Activated T-cell treated with anti-CD3 and anti-CD28 coated beads, Interleukin-2, amount 50 U/mL, for 4 hours (primary cell): Measurements from ENCODE around the gene CKMT2. TPM values are rescaled to one million over a fixed set of nuclear protein-coding genes. Genes with fewer than 3 reads are reported as not detected.
"Not testable (repeated sequence)": the region's sequence is repeated elsewhere in the genome, so short reads cannot be mapped to it uniquely, and the experiment has no call there.

Experiments
- ATAC-seq, 2 donors: fragments of 200-7000 bp; cut with Tn5 transposase; one replicate each; pipeline ENCODE4 v1.10.0; 2021
- DNase-seq: peaks from one replicate; pipeline ENCODE4 v3.0.0-alpha.2; 2020
- H3K27me3 Mint-ChIP-seq: one replicate; pipeline ENCODE4 v1.8.0; 2021; ENCODE audit warnings: low read depth, mixed read lengths
- H3K36me3 Mint-ChIP-seq: one replicate; pipeline ENCODE4 v1.8.0; 2022; ENCODE audit warnings: mixed read lengths; ENCODE audit not compliant: insufficient read depth
- H3K4me1 Mint-ChIP-seq: one replicate; pipeline ENCODE4 v1.8.0; 2021; ENCODE audit warnings: low read depth, mixed read lengths
- H3K4me3 Mint-ChIP-seq: one replicate; pipeline ENCODE4 v1.8.0; 2021; ENCODE audit warnings: mild to moderate bottlenecking, moderate library complexity, mixed read lengths
- H3K9me3 Mint-ChIP-seq: one replicate; pipeline ENCODE4 v1.8.0; 2021; ENCODE audit warnings: mixed read lengths
- total RNA-seq, 3 donors: library from RNA; stranded (reverse); gene quantifications; one replicate each; pipeline ENCODE4 v1.2.1, GENCODE V29; 2021

Gene CKMT2
- total RNA-seq, 3 donors from 2014 or later = not detected

DNA sequence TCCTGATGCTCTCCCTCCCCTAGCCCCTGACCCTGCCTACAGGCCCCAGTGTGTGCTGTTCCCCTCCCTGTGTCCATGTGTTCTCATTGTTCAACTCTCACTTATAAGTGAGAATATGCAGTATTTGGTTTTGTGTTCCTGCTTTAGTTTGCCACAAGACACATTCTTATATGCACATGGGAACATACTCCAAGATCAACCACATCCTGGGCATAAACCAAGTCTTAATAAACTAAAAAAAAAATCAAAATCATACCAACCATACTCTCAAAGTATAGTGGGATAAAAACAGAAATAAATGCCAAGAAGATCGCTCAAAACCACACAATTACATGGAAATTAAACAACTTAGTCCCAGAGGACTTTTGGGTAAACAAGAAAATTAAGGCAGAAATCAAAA, 57.0 kb downstream of the CKMT2 start:
- Mint-ChIP-seq H3K27me3 (no peaks in the 10 kb centered on the region), H3K4me1 (peaks cover 55% of the 10 kb centered on the region), H3K36me3 (peaks cover 25% of the 10 kb centered on the region), H3K9me3 (peaks cover 17% of the 10 kb centered on the region), H3K4me3 (no peak overlapping the region)
- DNase-seq (no peak), ATAC-seq (no peak)

DNA sequence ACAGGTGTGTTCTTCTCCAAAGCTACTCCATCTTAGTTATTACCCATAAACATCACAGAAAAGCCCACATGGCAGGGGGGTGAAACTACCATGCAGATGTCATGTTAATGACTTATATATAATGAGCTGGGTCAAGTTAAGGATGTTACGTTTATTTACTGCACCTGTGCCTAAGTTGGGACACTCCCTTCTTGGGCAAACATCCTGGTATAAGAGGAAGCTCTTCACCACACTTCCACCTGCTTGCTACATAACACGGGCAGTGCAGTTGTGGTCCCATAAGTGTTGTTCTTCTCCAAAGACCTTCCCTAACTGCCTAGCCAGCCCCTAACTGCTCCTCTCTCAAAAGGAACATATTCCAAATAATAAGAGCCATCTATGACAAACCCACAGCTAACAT, 59.0 kb downstream of the CKMT2 start:
- DNase-seq (no peak), ATAC-seq (no peak)
- H3K4me1 Mint-ChIP-seq = peaks cover 46% of the 10 kb centered on the region
- peaks cover 16% of the 10 kb centered on the region for H3K36me3 Mint-ChIP-seq
- peaks cover 17% of the 10 kb centered on the region for H3K9me3 Mint-ChIP-seq
- no peaks in the 10 kb centered on the region for H3K27me3 Mint-ChIP-seq
- H3K4me3 Mint-ChIP-seq = no peak overlapping the region

DNA sequence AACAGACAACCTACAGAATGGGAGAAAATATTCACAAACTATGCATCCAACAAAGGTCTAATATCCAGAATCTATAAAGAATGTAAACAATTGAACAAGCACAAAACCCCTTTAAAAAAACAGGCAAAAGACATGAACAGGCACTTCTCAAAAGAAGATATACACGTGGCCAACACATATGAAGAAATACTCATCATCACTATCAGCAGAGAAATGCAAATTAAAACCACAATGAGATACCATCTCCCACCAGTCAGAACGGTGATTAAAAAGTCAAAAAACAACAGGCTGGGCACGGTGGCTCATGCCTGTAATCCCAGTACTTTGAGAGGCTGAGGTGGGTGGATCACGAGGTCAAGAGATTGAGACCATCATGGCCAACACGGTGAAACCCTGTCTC, 60.9 kb downstream of the CKMT2 start:
- not testable (repeated sequence) for H3K4me3 Mint-ChIP-seq, DNase-seq, H3K27me3 Mint-ChIP-seq
- Mint-ChIP-seq H3K36me3 (peaks cover 21% of the 10 kb centered on the region), H3K4me1 (peaks cover 48% of the 10 kb centered on the region), H3K9me3 (peaks cover 17% of the 10 kb centered on the region)
- peak; percentile 34 to 48 for ATAC-seq

DNA sequence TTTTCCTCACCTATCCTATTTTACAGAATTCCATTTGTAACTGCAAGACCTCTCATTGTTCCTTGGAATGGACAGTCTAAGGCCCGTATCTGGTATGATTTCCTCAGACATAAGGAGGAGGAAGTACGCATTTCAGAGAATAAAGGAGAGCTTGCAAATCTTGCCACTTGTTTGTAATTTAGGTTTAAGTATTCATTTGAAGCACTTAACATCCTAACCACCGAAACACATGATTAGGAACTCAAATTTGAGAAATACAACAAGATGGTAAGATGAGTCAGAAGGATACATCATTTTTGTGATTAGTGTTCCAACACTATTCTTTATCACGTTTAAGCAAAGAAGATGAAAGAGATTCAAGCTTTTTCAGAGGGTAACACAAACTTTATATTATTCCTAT, 64.4 kb downstream of the CKMT2 start:
- Mint-ChIP-seq H3K4me3 (no peak overlapping the region), H3K4me1 (peaks cover 47% of the 10 kb centered on the region), H3K9me3 (peaks cover 11% of the 10 kb centered on the region), H3K36me3 (peaks cover 13% of the 10 kb centered on the region), H3K27me3 (no peaks in the 10 kb centered on the region)
- ATAC-seq (no peak), DNase-seq (no peak)

DNA sequence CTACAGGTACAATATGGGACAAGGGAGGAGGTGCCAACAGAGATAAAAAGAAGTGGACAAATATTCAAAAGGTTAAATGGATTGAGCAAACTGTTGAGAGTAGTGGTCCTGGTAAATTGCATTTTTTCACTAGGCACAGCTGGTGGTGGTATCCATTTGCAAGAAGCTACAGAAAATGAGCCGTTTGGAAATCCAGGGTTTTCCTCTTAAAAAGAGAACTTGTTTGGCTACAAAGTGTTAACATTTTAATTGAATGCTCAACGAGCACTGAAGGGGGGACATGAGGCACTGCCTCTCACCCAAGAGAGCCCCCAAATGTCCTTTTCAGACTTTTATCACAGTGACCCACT, 67.8 kb downstream of the CKMT2 start:
- H3K36me3 Mint-ChIP-seq = peaks cover 14% of the 10 kb centered on the region

GRCh38 chr5:81301271-81302015, 68.3 kb downstream of the CKMT2 start, which contains the start of gene ZCCHC9:
Gene ZCCHC9 (plus strand): TSS chr5:81301587. CDS start chr5:81304758, 3,171 bp downstream.
- H3K27me3 Mint-ChIP-seq = no peaks in the 10 kb centered on the region
- peak within 1 kb of the TSS; percentile 93 for H3K4me3 Mint-ChIP-seq
- peaks cover 58% of the 10 kb centered on the region for H3K4me1 Mint-ChIP-seq
- ATAC-seq = peak; percentile 92 to 93
- no peaks in the 10 kb centered on the region for H3K9me3 Mint-ChIP-seq
- peak; percentile 89 for DNase-seq
- peaks cover 14% of the 10 kb centered on the region for H3K36me3 Mint-ChIP-seq

More for the DNA sequence above, 67.8 kb downstream of the CKMT2 start:
- peaks cover 58% of the 10 kb centered on the region for H3K4me1 Mint-ChIP-seq
- ATAC-seq (no peak), DNase-seq (no peak)
- no peaks in the 10 kb centered on the region for H3K27me3 Mint-ChIP-seq
- H3K9me3 Mint-ChIP-seq = no peaks in the 10 kb centered on the region
- H3K4me3 Mint-ChIP-seq = peak overlapping the region; percentile 93

DNA sequence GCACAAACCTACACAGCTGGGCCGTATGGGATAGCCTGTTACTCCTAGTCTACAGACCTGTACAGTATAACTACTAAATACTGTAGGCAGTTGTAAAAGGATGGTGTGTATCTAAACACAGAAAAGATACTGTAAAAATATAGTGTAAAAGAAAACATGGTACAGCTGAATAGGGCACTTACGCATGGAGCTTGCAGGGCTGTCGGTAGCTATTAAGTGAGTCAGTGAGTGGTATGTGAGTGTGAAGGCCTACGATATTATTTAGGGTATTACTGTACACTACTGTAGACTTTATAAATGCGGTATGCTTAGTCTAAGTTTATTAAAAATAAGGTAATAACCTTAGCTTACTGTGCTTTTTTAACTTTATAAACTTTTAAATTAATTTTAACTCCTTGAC, 69.5 kb downstream of the CKMT2 start:
- Mint-ChIP-seq H3K4me3 (peak overlapping the region; percentile 93), H3K4me1 (peaks cover 54% of the 10 kb centered on the region), H3K27me3 (no peaks in the 10 kb centered on the region), H3K36me3 (peaks cover 14% of the 10 kb centered on the region), H3K9me3 (no peaks in the 10 kb centered on the region)
- DNase-seq = no peak
- no peak for ATAC-seq

- Mint-ChIP-seq H3K4me3 (peak overlapping the region; percentile 46), H3K9me3 (no peaks in the 10 kb centered on the region), H3K4me1 (peaks cover 49% of the 10 kb centered on the region), H3K27me3 (no peaks in the 10 kb centered on the region), H3K36me3 (peaks cover 13% of the 10 kb centered on the region)
- ATAC-seq = no peak
- DNase-seq = no peak
Measured at GRCh38 chr5:81303563-81303962, 70.4 kb downstream of the CKMT2 start.

- no peak for DNase-seq
- no peak overlapping the region for H3K4me3 Mint-ChIP-seq
- H3K27me3 Mint-ChIP-seq = no peaks in the 10 kb centered on the region
- peaks cover 18% of the 10 kb centered on the region for H3K36me3 Mint-ChIP-seq
- no peaks in the 10 kb centered on the region for H3K9me3 Mint-ChIP-seq
- H3K4me1 Mint-ChIP-seq = peaks cover 30% of the 10 kb centered on the region
- peak; percentile 13 to 23 for ATAC-seq
Measured at GRCh38 chr5:81305785-81306184, 72.7 kb downstream of the CKMT2 start.

DNA sequence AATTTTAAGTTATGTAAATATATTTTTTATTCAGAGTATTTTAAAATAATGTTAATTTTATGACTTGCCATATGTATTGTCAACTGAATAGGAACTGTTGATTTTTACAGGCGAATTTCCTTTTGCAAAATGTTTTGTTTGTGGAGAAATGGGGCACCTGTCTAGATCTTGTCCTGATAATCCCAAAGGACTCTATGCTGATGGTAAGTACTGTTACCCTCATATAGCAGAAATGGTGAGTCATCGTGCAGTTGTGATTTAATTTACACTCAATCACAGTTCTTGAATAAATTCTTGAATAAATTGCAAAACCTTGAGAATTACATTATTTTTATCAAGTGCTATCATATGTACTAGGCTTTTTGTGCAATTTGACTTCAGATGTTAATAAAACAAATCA, 75.7 kb downstream of the CKMT2 start:
- Mint-ChIP-seq H3K27me3 (no peaks in the 10 kb centered on the region), H3K4me3 (no peak overlapping the region), H3K4me1 (peaks cover 14% of the 10 kb centered on the region), H3K36me3 (peaks cover 31% of the 10 kb centered on the region), H3K9me3 (no peaks in the 10 kb centered on the region)
- no peak for ATAC-seq
- DNase-seq = no peak

GRCh38 chr5:81310402-81311063, 77.4 kb downstream of the CKMT2 start:
- Mint-ChIP-seq H3K4me1 (peaks cover 3% of the 10 kb centered on the region), H3K27me3 (no peaks in the 10 kb centered on the region), H3K9me3 (no peaks in the 10 kb centered on the region), H3K36me3 (peaks cover 27% of the 10 kb centered on the region), H3K4me3 (no peak overlapping the region)
- no peak for DNase-seq
- no peak for ATAC-seq

DNA sequence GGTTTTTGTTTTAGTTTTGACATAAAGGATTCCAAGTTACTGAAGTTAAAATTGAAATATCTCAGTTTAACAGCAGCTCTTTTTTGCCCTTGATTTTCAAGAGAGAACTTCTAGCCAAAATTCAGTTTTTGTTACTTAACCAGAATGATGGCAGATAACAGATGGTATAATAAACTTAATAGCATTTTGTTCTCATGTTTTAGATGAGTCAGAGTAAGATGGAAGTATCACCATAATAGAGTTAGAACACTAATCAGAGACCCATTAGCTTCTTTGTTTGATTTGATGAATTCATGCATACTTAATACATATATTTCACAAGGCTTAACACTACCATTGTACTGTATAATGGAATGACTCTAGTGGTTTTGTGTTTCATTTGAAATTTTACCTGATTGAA, 80.2 kb downstream of the CKMT2 start:
- no peak for DNase-seq
- Mint-ChIP-seq H3K27me3 (no peaks in the 10 kb centered on the region), H3K4me3 (no peak overlapping the region), H3K36me3 (peaks cover 27% of the 10 kb centered on the region), H3K4me1 (peaks cover 2% of the 10 kb centered on the region), H3K9me3 (no peaks in the 10 kb centered on the region)
- no peak for ATAC-seq

DNA sequence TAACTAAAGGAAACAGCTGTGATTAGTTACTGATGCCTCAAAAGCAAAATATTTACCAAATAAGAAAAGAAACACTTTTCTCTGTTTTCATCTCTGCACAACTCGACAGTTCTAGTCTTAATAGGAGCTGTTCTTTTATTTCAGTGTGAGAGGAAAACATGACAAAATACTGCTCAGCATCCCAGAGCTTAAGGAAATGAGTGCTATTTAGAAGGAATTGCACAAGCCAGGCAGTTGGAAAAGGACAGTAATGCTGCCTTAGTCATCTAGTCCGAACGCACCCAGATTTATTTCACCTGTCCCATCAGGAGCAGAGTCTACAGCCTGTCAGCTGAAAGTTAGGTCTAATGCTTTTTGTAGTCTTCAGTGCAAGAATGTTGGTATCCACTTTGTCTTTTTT, 80.6 kb downstream of the CKMT2 start:
- H3K36me3 Mint-ChIP-seq = peaks cover 24% of the 10 kb centered on the region
- ATAC-seq = no peak
- H3K4me3 Mint-ChIP-seq = no peak overlapping the region
- peaks cover 2% of the 10 kb centered on the region for H3K4me1 Mint-ChIP-seq
- no peaks in the 10 kb centered on the region for H3K9me3 Mint-ChIP-seq
- no peak for DNase-seq
- no peaks in the 10 kb centered on the region for H3K27me3 Mint-ChIP-seq

DNA sequence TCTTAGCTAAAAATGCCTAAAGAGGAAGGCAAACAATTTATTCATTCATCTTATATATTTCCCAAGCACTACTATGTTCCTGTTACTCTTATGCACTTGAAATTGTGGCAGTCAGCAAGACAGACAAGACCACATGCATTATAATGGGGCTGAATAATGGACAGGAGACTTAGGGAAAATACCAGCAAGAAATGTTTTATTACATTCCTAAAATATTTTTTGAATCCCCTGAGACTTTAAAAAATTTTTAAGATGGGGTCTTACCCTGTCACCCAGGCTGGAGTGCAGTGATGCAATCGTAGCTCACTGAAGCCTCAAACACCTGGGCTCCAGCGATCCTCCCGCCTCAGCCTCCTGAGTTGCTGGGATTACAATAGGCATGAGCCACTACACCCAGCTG, 81.5 kb downstream of the CKMT2 start:
- no peaks in the 10 kb centered on the region for H3K9me3 Mint-ChIP-seq
- no peaks in the 10 kb centered on the region for H3K27me3 Mint-ChIP-seq
- no peak for ATAC-seq
- peaks cover 21% of the 10 kb centered on the region for H3K36me3 Mint-ChIP-seq
- no peak overlapping the region for H3K4me3 Mint-ChIP-seq
- peaks cover 2% of the 10 kb centered on the region for H3K4me1 Mint-ChIP-seq
- DNase-seq = no peak

DNA sequence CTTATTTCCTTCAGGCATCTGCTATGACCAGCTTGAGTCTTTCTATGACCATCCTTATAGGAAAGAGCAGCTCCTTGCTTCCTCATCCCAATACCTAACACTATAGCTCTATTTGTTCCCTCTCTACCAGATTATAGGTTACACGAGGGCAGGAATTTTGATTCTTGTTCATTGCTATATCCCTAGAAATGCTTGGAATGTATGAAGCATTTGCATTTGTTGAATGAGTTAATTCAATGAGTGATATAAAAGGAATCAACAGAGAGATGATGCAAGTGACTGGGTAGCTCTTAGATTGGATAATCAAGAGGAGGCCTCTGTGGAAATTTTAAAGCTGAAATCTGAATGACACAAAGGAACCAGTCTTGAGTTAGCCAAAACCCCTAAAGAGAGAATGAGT, 82.2 kb downstream of the CKMT2 start:
- DNase-seq = no peak
- Mint-ChIP-seq H3K4me1 (peaks cover 2% of the 10 kb centered on the region), H3K27me3 (no peaks in the 10 kb centered on the region), H3K9me3 (no peaks in the 10 kb centered on the region), H3K4me3 (no peak overlapping the region), H3K36me3 (peaks cover 21% of the 10 kb centered on the region)
- no peak for ATAC-seq
